ENCODE measurements around the gene CDC42BPA. TPM values are rescaled to one million over a fixed set of nuclear protein-coding genes. Genes with fewer than 3 reads are reported as not detected.

CDC42BPA gene
- total and polyA plus RNA-seq, 2 of the 8 experiments (the other 6 are each of a cell fraction or from before 2014, with no cell fraction given), result 7.1 to 28.5 TPM

GRCh38 chr1:227270554-227270953 lies 47.7 kb downstream of the CDC42BPA start:
- FAIRE-seq, result no peak

More at GRCh38 chr1:227270554-227270953, 47.7 kb downstream of the CDC42BPA start:
- no peak overlapping the region for H3K4ac ChIP-seq (replicated peaks; ENCODE audit: insufficient read length, low read depth, low read length)
- no peak overlapping the region for H3K4me3 ChIP-seq (ENCODE audit: extremely low read depth in 1 of 4, insufficient read depth in 2 of 4, low read depth in 3 of 4, low read length in 4 of 4)
- peaks cover 0 to 78% of the 10 kb centered on the region in 2 experiments; a peak in 2 of 4 replicates for H3K79me2 ChIP-seq (ENCODE audit: control insufficient read depth in 1 of 2, insufficient read depth in 2 of 2, low read length in 2 of 2)
- H2AK5ac ChIP-seq (ENCODE audit: low read depth, low read length), result no peak overlapping the region
- DNase-seq (ENCODE audit: low read depth in 1 of 2, low spot score in 2 of 2), result no peak
- no peak overlapping the region for H2BK12ac ChIP-seq (ENCODE audit: low read depth, low read length)
- no peak overlapping the region for H3K23ac ChIP-seq (ENCODE audit: insufficient read length)
- H3K79me1 ChIP-seq (ENCODE audit: low read depth, low read length), result no peaks in the 10 kb centered on the region; the same call in 1 of the 2 replicates
- H3K9me3 ChIP-seq (ENCODE audit: insufficient read depth in 2 of 2, low read depth in 1 of 2, low read length in 1 of 2), result peaks cover 0 to 2% of the 10 kb centered on the region in 2 experiments; a peak in 2 of 4 replicates
- H3K14ac ChIP-seq (ENCODE audit: insufficient read length), result no peak overlapping the region
- no peak for TF ChIP-seq TAF1 (IDR thresholded peaks at IDR 0.05; ENCODE audit: low read depth, low read length)
- TF ChIP-seq RFX5 (IDR thresholded peaks at IDR 0.05; ENCODE audit: borderline replicate concordance, low read depth, low read length), result no peak
- TF ChIP-seq KDM4A (IDR thresholded peaks at IDR 0.05; ENCODE audit: low read depth, low read length, severe bottlenecking), result no peak
- TF ChIP-seq GTF2F1 (IDR thresholded peaks at IDR 0.05; ENCODE audit: borderline replicate concordance, low read depth, low read length), result no peak
- no peak for TF ChIP-seq HDAC2 (IDR thresholded peaks at IDR 0.05; ENCODE audit: borderline replicate concordance in 1 of 2, low read depth in 2 of 2, low read length in 2 of 2)
- no peak for TF ChIP-seq KDM5A (IDR thresholded peaks at IDR 0.05; ENCODE audit: low read length)
- TF ChIP-seq ZNF274 (IDR thresholded peaks at IDR 0.05; ENCODE audit: borderline replicate concordance, extremely low read depth, low read length), result no peak
- TF ChIP-seq POU5F1 (IDR thresholded peaks at IDR 0.05; ENCODE audit: low read depth, low read length), result no peak
- TF ChIP-seq BRCA1 (IDR thresholded peaks at IDR 0.05; ENCODE audit: low read depth, low read length), result no peak
- H2AFZ ChIP-seq (ENCODE audit: low read length), result no peak overlapping the region
- H3K27ac ChIP-seq (ENCODE audit: low read depth, low read length), result no peak overlapping the region
- H3K23me2 ChIP-seq (ENCODE audit: low read depth, low read length), result no peaks in the 10 kb centered on the region
- H2BK5ac ChIP-seq (ENCODE audit: low read depth, low read length), result no peak overlapping the region
- ChIA-PET CTCF (ENCODE audit: partially characterized antibody) (no interaction called here), POLR2A (ENCODE audit: partially characterized antibody) (no interaction called here)
- no peak overlapping the region for H3K56ac ChIP-seq (replicated peaks; ENCODE audit: insufficient read length, low read depth, low read length)
- no peak overlapping the region for H2BK120ac ChIP-seq (replicated peaks; ENCODE audit: low read depth, low read length)
- 96% methylated on average over 2 of the region's 2 CpGs; no CpG with 5 or more reads in 1 of the 2 experiments for WGBS, 2 experiments (ENCODE audit: extremely low coverage in 1 of 2, insufficient coverage in 1 of 2, insufficient read length in 1 of 2, insufficient replicate concordance in 2 of 2, low coverage in 1 of 2, low lambda C conversion rate in 2 of 2, missing lambda C conversion rate in 1 of 2)
- no peak overlapping the region for H3K9ac ChIP-seq (replicated peaks in 1 of 4; ENCODE audit: extremely low read depth in 1 of 4, low read depth in 3 of 4, low read length in 3 of 4)
- no peak overlapping the region for H3K18ac ChIP-seq (ENCODE audit: extremely low read depth, low read length)
- no peak overlapping the region for H3K4me2 ChIP-seq (ENCODE audit: insufficient read depth in 1 of 2, low read depth in 2 of 2, low read length in 2 of 2)
- H3K27me3 ChIP-seq (replicated peaks in 1 of 4; ENCODE audit: control insufficient read depth in 3 of 4, extremely low read depth in 1 of 4, insufficient read depth in 3 of 4, low read length in 3 of 4), result no peaks in the 10 kb centered on the region
- no peak overlapping the region for H2BK15ac ChIP-seq (ENCODE audit: low read length)
- H2BK20ac ChIP-seq (ENCODE audit: low read length), result no peak overlapping the region
- no peak overlapping the region for H4K91ac ChIP-seq (replicated peaks; ENCODE audit: insufficient read length, low read length)
- no peak overlapping the region for H4K8ac ChIP-seq (ENCODE audit: extremely low read depth, insufficient read depth, low read length)
- H3K36me3 ChIP-seq (ENCODE audit: control insufficient read depth in 2 of 4, insufficient read depth in 4 of 4, low read length in 3 of 4), result no peaks in the 10 kb centered on the region
- no peak overlapping the region for H4K5ac ChIP-seq (ENCODE audit: insufficient read length, low read depth, low read length)
- peaks cover 0 to 2% of the 10 kb centered on the region in 2 experiments for H4K20me1 ChIP-seq (replicated peaks in 1 of 2; ENCODE audit: control insufficient read depth in 1 of 2, insufficient read depth in 2 of 2, low read length in 2 of 2)
- H3K4me1 ChIP-seq (replicated peaks in 1 of 4; ENCODE audit: control insufficient read depth in 3 of 4, insufficient read depth in 4 of 4, low read length in 3 of 4), result peaks cover 0 to 3% (median 0%) of the 10 kb centered on the region in 4 experiments; a peak in 1 of 7 replicates

Data from H1 (cell line).